ENCODE results near the gene TXNDC12. TPM values are rescaled to one million over a fixed set of nuclear protein-coding genes. Genes with fewer than 3 reads are reported as not detected.
"Not testable (repeated sequence)": the region's sequence is repeated elsewhere in the genome, so short reads cannot be mapped to it uniquely, and the experiment has no call there.

The TXNDC12 gene
- total RNA-seq: 51.7 and 85.7 TPM in 2 replicates

GRCh38 chr1:52055066-52055865, at the start of gene TXNDC12:
TSS of gene TXNDC12 (minus strand) at chr1:52055191. CDS start at chr1:52055096, 95 bp downstream.
- TF ChIP-seq, protein P1, sequence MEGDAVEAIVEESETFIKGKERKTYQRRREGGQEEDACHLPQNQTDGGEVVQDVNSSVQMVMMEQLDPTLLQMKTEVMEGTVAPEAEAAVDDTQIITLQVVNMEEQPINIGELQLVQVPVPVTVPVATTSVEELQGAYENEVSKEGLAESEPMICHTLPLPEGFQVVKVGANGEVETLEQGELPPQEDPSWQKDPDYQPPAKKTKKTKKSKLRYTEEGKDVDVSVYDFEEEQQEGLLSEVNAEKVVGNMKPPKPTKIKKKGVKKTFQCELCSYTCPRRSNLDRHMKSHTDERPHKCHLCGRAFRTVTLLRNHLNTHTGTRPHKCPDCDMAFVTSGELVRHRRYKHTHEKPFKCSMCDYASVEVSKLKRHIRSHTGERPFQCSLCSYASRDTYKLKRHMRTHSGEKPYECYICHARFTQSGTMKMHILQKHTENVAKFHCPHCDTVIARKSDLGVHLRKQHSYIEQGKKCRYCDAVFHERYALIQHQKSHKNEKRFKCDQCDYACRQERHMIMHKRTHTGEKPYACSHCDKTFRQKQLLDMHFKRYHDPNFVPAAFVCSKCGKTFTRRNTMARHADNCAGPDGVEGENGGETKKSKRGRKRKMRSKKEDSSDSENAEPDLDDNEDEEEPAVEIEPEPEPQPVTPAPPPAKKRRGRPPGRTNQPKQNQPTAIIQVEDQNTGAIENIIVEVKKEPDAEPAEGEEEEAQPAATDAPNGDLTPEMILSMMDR (conservative IDR thresholded peaks at IDR 0.05; ENCODE audit: low read depth, low read length): no peak
- peak; percentile 84 for DNase-seq (ENCODE audit: low read depth)
- H3K4me3 ChIP-seq (ENCODE audit: low read depth, low read length): peak within 1 kb of the TSS; percentile 81

- TF ChIP-seq, protein P1 (conservative IDR thresholded peaks at IDR 0.05; ENCODE audit: low read depth, low read length): no peak
- no peak overlapping the region for H3K4me3 ChIP-seq (ENCODE audit: low read depth, low read length)
- no peak for DNase-seq (ENCODE audit: low read depth)
Observed at GRCh38 chr1:52102336-52103013, 47.5 kb upstream of the TXNDC12 start.

GRCh38 chr1:52098139-52098871, 43.3 kb upstream of the TXNDC12 start:
- DNase-seq (ENCODE audit: low read depth): no peak
- TF ChIP-seq, protein P1 (conservative IDR thresholded peaks at IDR 0.05; ENCODE audit: low read depth, low read length): no peak
- no peak overlapping the region for H3K4me3 ChIP-seq (ENCODE audit: low read depth, low read length)

DNA sequence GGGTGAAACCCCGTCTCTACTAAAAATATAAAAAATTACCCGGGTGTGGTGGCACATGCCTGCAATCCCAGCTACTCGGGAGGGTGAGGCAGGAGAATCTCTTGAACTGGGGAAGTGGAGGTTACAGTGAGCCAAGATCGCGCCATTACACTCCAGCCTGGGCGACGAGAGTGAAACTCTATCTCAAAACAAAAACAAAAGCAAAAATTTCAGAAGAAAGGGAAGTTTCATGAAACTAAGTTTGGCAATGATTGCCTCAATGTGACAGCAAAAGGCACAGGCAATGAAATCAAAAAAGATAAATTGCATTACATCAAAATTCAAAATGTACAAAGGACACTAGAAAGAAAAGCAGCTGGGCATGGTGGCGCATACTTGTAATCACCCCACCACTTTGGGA, 41.2 kb upstream of the TXNDC12 start:
- H3K4me3 ChIP-seq (ENCODE audit: low read depth, low read length): no peak overlapping the region
- TF ChIP-seq, protein P1 (conservative IDR thresholded peaks at IDR 0.05; ENCODE audit: low read depth, low read length): no peak
- no peak for DNase-seq (ENCODE audit: low read depth)

DNA sequence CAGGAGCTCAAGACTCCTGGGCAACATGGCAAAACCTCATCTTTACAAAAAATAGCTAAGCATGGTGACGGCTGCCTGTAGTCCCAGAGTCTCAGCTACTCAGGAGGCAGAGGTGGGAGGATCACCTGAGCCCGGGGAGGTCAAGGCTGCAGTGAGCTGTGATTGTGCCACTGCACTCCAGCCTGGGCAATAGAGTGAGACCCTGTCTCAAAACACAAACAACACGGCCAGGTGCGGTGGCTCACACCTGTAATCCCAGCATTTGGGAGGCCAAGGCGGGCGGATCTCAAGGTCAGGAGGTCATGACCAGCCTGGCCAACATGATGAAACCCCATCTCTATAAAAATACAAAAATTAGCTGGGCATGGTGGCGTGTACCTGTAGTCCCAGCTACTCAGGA, 39.3 kb upstream of the TXNDC12 start:
- not testable (repeated sequence) for DNase-seq (ENCODE audit: low read depth); H3K4me3 ChIP-seq (ENCODE audit: low read depth, low read length)

DNA sequence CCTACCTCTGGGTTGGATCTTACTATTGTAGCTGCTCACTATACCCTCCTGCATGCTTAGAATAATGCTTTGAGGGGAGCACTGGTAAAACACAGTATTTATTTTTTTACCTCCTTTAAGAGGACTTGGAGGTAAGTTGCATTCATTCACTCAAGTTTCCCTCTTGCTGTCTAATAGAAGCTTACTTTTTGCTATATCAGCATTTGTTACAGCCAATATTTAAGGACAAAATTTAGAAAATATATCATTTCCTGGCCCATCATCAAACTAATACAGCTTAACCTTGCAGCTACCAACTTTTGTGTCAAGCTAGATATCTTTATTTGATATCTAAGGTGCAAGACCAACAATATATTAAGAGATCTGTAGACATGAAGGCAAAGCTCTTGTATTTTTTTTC, 32.9 kb upstream of the TXNDC12 start:
- not testable (repeated sequence) for DNase-seq (ENCODE audit: low read depth); H3K4me3 ChIP-seq (ENCODE audit: low read depth, low read length)

- TF ChIP-seq, protein P1 (conservative IDR thresholded peaks at IDR 0.05; ENCODE audit: low read depth, low read length): no peak
- H3K4me3 ChIP-seq (ENCODE audit: low read depth, low read length): no peak overlapping the region
- DNase-seq (ENCODE audit: low read depth): no peak
Observed at GRCh38 chr1:52080014-52080415, 25.0 kb upstream of the TXNDC12 start.

DNA sequence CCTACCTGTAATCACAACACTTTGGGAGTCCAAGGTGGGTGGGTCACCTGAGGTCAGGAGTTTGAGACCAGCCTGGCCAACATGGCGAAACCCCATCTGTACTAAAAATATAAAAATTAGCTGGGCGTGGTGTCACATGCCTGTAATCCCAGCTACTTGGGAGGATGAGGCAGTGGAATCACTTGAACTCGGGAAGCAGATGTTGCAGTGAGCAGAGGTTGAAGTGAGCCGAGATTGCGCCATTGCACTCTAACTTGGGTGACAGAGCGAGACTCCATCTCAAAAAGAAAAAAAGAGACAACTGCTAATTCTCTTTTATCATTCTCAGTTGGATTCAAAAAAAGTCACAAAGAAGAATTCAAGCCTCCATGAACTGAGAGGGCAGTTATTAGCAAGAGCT, 22.3 kb upstream of the TXNDC12 start:
- H3K4me3 ChIP-seq (ENCODE audit: low read depth, low read length); DNase-seq (ENCODE audit: low read depth): not testable (repeated sequence)
